Lower leg skin (tissue), 4 donors: Measurements from ENCODE around the gene ADGRV1. TPM values are rescaled to one million over a fixed set of nuclear protein-coding genes. Genes with fewer than 3 reads are reported as not detected.
"Not testable (repeated sequence)": the region's sequence is repeated elsewhere in the genome, so short reads cannot be mapped to it uniquely, and the experiment has no call there.

Experiments used
- DNase-seq, 2 donors: peaks; one replicate each; pipeline ENCODE4 v3.0.0-alpha.2; 2019; ENCODE audit warnings: low spot score in 2 of 2
- H3K4me3 ChIP-seq: fragments of 200-600 bp; sonication (generic); 2 replicates; pipeline ENCODE4 v1.5.1; 2017; ENCODE audit warnings: mild to moderate bottlenecking, low read depth; ENCODE audit not compliant: poor library complexity, severe bottlenecking
- CTCF ChIP-seq, 3 donors: fragments of 450-650 bp; IDR thresholded peaks; one replicate each; pipeline ENCODE4 v1.5.1; 2016; ENCODE audit warnings: antibody characterized with exemption in 3 of 3, mild to moderate bottlenecking in 3 of 3, moderate library complexity in 2 of 3
- POLR2A ChIP-seq, 2 donors: fragments of 450-650 bp; IDR thresholded peaks; one replicate each; pipeline ENCODE4 v1.6.1; 2016 to 2017; ENCODE audit warnings: antibody characterized with exemption in 2 of 2, mild to moderate bottlenecking in 1 of 2, moderate library complexity in 1 of 2
- WGBS, 2 donors: methylation state at CpG; one replicate each; pipeline ENCODE4 v1.1.5; 2018; 5-methylcytosine and 5-hydroxymethylcytosine counted together
- intact Hi-C: fragments of 100-400 bp; cut with DNase I; formaldehyde crosslinking; loops from one replicate; pipeline ENCODE4 v1.15.0; 2023; ENCODE audit warnings: low total_unique reads
- total RNA-seq, 4 donors: library from RNA; depleted of rRNA; stranded (reverse); fragments of >200 nt; gene quantifications; one replicate each; pipeline ENCODE4 v1.1.0, GENCODE V29; 2016

The ADGRV1 gene
- total RNA-seq, 4 donors from 2014 or later, result 1.2 to 4.0 (median 2.7) TPM

GRCh38 chr5:90803876-90804275, 245.3 kb downstream of the ADGRV1 start:
- no peak for DNase-seq
- TF ChIP-seq POLR2A (IDR thresholded peaks at IDR 0.05) (no peak), CTCF (IDR thresholded peaks at IDR 0.05) (no peak)
- 36 to 43% methylated on average over 2 of the region's 2 CpGs for WGBS, 2 donors
- no peak overlapping the region for H3K4me3 ChIP-seq
- intact Hi-C loops, result no loop called here

DNA sequence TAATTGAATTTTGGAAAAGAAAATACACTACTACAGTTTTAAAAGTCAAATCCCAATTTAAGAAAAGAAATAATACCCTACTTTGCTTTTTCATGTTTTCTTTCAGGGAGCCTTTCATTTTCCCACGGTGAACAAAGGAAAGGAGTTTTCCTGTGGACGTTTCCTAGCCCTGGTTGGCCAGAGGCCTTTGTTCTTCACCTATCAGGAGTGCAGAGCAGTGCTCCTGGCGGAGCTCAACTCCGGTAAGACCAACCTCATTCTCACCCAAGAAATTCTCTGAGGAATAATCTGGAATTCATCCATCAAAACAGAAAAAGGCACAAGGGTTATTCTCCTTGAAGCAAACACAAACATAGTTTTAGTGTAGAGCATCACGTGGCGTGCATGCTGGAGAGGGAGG, 248.9 kb downstream of the ADGRV1 start:
- TF ChIP-seq CTCF (IDR thresholded peaks at IDR 0.05), result no peak
- intact Hi-C loops, result no loop called here
- H3K4me3 ChIP-seq, result no peak overlapping the region
- DNase-seq, result no peak
- WGBS, 2 donors, result 72 to 76% methylated on average over 6 of the region's 6 CpGs

DNA sequence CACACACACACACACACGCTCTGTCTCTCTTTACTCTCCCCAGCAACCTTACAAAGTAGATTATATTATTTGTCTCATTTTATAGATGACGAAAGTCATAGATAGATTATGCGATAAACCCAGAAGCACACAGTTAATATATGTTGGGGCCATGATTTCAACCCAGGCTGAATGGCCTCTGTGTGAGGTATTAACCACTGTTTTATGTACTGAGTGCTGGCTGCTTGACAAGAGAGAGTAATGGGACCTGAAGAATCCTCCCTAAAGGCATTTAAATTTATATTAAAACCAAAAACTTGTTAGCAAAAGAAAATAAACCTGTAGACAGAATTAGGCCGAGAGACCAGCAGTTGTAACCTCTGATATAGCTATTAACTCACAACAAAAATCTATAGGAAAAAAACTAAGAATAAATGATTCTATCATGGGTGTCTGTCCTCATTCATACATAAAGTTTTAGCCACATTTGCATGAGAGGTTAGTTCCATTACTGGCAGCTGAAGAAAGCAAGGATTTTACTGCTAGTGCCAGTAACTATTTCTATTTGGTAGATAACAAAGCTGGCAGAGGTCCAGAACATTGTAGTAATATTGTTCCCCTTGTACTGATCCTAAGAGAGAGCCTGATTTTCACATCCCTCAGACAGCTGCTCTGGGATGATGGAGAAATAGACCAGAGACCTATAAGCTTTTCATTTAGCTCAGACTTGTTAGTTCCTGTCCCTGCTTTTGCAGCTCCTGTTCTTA, 250.9 kb downstream of the ADGRV1 start:
- H3K4me3 ChIP-seq, result no peak overlapping the region
- TF ChIP-seq POLR2A (IDR thresholded peaks at IDR 0.05), result no peak
- no peak for TF ChIP-seq CTCF (IDR thresholded peaks at IDR 0.05)
- intact Hi-C loops, result no loop called here
- DNase-seq, result no peak
- WGBS, 2 donors, result 79 to 81% methylated on average over 4 of the region's 4 CpGs

- intact Hi-C loops, result no loop called here
- no peak for DNase-seq
- no peak overlapping the region for H3K4me3 ChIP-seq
- WGBS, 2 donors, result 73% methylated on average over 4 of the region's 4 CpGs
- TF ChIP-seq CTCF (IDR thresholded peaks at IDR 0.05) (no peak), POLR2A (IDR thresholded peaks at IDR 0.05) (no peak)
Observed at GRCh38 chr5:90810211-90810610, 251.6 kb downstream of the ADGRV1 start.

DNA sequence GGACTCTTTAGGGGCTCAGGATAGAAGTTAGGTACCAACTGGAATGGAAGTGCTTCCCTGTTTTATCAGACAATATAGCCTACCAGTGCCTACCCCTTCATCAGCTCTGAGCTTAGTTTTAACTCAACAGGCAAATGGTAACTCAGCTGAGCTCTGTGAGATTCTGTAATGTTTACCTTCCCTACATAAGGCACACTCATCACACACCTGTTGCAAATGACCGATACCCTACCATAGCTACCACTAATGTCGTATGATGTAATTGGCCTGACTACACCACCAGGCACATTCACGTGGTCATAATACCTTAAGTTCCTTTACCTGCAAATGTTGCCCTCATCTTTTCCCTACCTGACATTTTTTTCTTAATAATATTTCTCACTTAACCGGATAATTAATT, 254.8 kb downstream of the ADGRV1 start:
- H3K4me3 ChIP-seq, result no peak overlapping the region
- WGBS, 2 donors, result 94 to 95% methylated on average over 4 of the region's 4 CpGs
- intact Hi-C loops, result no loop called here
- no peak for DNase-seq
- TF ChIP-seq POLR2A (IDR thresholded peaks at IDR 0.05), result no peak
- TF ChIP-seq CTCF (IDR thresholded peaks at IDR 0.05), result no peak

DNA sequence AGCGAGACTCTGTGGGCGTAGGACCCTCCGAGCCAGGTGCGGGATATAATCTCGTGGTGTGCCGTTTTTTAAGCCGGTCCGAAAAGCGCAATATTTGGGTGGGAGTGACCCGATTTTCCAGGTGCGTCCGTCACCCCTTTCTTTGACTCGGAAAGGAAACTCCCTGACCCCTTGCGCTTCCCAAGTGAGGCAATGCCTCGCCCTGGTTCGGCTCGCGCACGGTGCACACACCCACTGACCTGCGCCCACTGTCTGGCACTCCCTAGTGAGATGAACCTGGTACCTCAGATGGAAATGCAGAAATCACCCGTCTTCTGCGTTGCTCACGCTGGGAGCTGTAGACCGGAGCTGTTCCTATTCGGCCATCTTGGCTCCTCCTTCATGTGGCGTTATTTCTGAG, 263.5 kb downstream of the ADGRV1 start:
- DNase-seq, H3K4me3 ChIP-seq, intact Hi-C loops: not testable (repeated sequence)
- 91% methylated on average over 26 of the region's 26 CpGs for WGBS, 2 donors
